Right kidney (tissue), 1 donor: Measurements from ENCODE around the gene TIMM22.

Source experiments
- DNase-seq: peaks from one replicate; pipeline ENCODE4 v3.0.0-alpha.2; 2016

TIMM22 gene

GRCh38 chr17:1019451-1019850 is 22.5 kb downstream of the TIMM22 start:
- no peak for DNase-seq

- no peak for DNase-seq
Measured at GRCh38 chr17:1021147-1021546, 24.2 kb downstream of the TIMM22 start.

- no peak for DNase-seq
Measured at GRCh38 chr17:1022278-1023024, 25.5 kb downstream of the TIMM22 start.

- DNase-seq, result no peak
Measured at GRCh38 chr17:1024076-1024475, 27.1 kb downstream of the TIMM22 start.

GRCh38 chr17:1025733-1026598 is 29.0 kb downstream of the TIMM22 start:
- no peak for DNase-seq

GRCh38 chr17:1026599-1026975 is 29.7 kb downstream of the TIMM22 start:
- no peak for DNase-seq

- DNase-seq, result no peak
Measured at GRCh38 chr17:1027044-1027443, 30.1 kb downstream of the TIMM22 start.

GRCh38 chr17:1029196-1029921 is 32.4 kb downstream of the TIMM22 start:
- DNase-seq, result no peak

- DNase-seq, result no peak
Measured at GRCh38 chr17:1029922-1030644, 33.2 kb downstream of the TIMM22 start.

GRCh38 chr17:1030684-1031532 is 34.0 kb downstream of the TIMM22 start:
- peak; percentile 30 for DNase-seq

GRCh38 chr17:1031711-1032110 is 34.8 kb downstream of the TIMM22 start:
- peak; percentile 28 for DNase-seq

- DNase-seq, result no peak
Measured at GRCh38 chr17:1032391-1032790, 35.5 kb downstream of the TIMM22 start.

- DNase-seq, result no peak
Measured at GRCh38 chr17:1033503-1033902, 36.6 kb downstream of the TIMM22 start.

- no peak for DNase-seq
Measured at GRCh38 chr17:1034652-1035210, 37.8 kb downstream of the TIMM22 start.

- peak; percentile 59 for DNase-seq
Measured at GRCh38 chr17:1035546-1036170, 38.7 kb downstream of the TIMM22 start.

GRCh38 chr17:1036171-1036844 is 39.4 kb downstream of the TIMM22 start:
- no peak for DNase-seq

GRCh38 chr17:1036845-1037237 is 39.9 kb downstream of the TIMM22 start:
- no peak for DNase-seq

- no peak for DNase-seq
Measured at GRCh38 chr17:1037238-1037879, 40.4 kb downstream of the TIMM22 start.

- peak; percentile 35 for DNase-seq
Measured at GRCh38 chr17:1038459-1039122, 41.7 kb downstream of the TIMM22 start.
